ENCODE data around the gene MTUS2. TPM values are rescaled to one million over a fixed set of nuclear protein-coding genes. Genes with fewer than 3 reads are reported as not detected.

Gene MTUS2
- total RNA-seq, 3 donors from 2014 or later, result not detected

DNA sequence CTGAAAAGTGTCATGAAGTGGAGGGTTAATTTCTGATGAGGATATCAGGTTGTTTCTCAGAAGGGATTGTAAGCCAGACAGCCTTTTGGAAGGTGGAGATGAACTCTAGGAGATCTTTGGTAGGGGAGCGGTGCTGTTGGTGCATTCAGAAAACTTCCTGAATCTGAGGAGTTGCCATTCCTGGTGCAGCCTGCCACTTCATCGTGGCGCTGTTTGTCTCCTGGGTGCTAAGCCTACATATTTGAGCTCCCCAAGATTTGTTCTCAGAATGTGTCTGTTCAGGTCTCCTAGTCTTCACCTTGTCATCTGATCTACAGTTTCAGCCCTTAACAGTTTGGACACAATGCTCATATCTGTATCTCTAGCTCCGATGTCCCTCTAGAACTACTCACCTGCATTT lies 285.6 kb downstream of the MTUS2 start:
- no peak for DNase-seq
- no peak overlapping the region for H3K4me3 Mint-ChIP-seq
- no peak for ATAC-seq

DNA sequence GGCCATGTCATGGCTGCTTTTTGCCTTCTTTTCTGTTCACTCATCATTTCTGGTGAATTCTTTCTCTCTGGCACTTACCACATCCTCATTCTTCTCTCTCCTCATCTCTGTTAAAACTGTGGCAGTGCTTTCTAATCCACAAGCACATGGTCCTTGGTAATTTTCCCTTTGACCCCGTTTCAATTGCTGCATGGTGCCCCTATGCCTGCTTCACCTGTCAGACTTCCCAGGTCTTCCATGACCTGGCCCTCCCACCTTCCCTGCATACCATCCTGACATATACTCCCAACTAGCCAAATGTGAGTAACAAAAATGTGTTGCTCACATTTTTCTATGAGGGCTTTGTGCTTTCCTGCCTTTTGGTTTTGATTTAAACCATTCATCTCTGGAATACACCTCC lies 286.5 kb downstream of the MTUS2 start:
- H3K4me3 Mint-ChIP-seq, result no peak overlapping the region
- H3K36me3 Mint-ChIP-seq (ENCODE audit: insufficient read depth), result no peaks in the 10 kb centered on the region
- no peaks in the 10 kb centered on the region for H3K4me1 Mint-ChIP-seq (ENCODE audit: low read depth)
- no peaks in the 10 kb centered on the region for H3K9me3 Mint-ChIP-seq
- no peak for DNase-seq
- H3K27me3 Mint-ChIP-seq (ENCODE audit: low read depth), result no peaks in the 10 kb centered on the region
- no peak for ATAC-seq

More for the DNA sequence above, 285.6 kb downstream of the MTUS2 start:
- no peaks in the 10 kb centered on the region for H3K9me3 Mint-ChIP-seq
- peaks cover 2% of the 10 kb centered on the region for H3K4me1 Mint-ChIP-seq (ENCODE audit: low read depth)
- H3K27me3 Mint-ChIP-seq (ENCODE audit: low read depth), result no peaks in the 10 kb centered on the region
- no peaks in the 10 kb centered on the region for H3K36me3 Mint-ChIP-seq (ENCODE audit: insufficient read depth)

DNA sequence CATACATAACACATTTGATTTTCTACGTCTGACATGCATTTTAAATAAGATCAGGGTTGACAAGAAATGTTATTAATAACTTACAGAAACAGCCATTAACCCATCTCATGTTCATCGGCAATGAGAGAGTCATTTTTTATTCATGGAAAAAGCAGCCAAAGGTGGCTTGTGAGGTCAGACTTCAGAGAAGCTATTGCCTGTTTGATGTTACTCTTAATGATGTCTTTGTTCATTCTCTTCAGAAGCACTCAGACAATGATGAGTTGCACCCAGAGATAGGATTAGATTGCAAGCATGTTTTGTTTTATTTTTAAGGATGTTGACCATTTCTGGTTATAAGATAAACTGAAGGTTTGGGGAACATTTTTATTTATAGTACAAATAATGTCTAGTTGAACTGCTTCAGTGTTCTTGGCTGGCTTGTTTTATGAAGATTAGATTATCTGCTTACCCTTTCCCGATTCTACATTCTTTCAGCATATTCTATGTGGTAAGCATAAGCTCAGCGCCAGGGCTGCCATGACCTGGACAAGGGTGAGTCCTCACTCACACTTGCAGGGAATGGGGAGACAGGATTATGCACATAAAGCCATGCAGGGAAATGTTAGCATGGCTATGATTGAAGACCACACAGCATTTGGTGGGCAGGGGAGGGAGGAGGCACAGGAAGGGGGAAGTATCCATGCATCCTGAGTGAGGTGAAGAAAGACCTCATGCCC lies 288.1 kb downstream of the MTUS2 start:
- no peak for DNase-seq
- Mint-ChIP-seq H3K4me3 (no peak overlapping the region), H3K36me3 (ENCODE audit: insufficient read depth) (no peaks in the 10 kb centered on the region), H3K4me1 (ENCODE audit: low read depth) (no peaks in the 10 kb centered on the region), H3K9me3 (no peaks in the 10 kb centered on the region), H3K27me3 (ENCODE audit: low read depth) (peaks cover 7% of the 10 kb centered on the region)
- ATAC-seq, result no peak

DNA sequence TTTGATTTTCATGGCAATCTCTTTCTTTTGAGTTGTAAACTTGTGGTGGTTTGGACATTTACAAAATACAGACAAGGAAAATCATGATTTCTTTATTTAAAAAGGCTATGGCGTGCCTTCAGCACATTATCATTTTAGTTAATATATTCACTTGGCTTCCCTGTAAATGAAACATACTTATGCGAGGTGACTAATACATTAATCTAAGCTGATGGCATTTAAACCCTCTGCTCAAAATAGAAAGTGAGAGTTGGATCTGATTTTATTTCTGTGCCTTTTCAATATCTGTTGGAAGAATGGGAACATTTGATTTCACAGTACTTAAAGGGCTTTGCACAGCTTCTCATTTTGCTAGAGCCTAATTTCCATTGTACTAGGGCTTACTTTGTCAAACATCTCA lies 289.8 kb downstream of the MTUS2 start:
- ATAC-seq (no peak), DNase-seq (no peak)
- Mint-ChIP-seq H3K27me3 (ENCODE audit: low read depth) (peaks cover 7% of the 10 kb centered on the region), H3K9me3 (no peaks in the 10 kb centered on the region), H3K36me3 (ENCODE audit: insufficient read depth) (no peaks in the 10 kb centered on the region), H3K4me3 (no peak overlapping the region), H3K4me1 (ENCODE audit: low read depth) (no peaks in the 10 kb centered on the region)

DNA sequence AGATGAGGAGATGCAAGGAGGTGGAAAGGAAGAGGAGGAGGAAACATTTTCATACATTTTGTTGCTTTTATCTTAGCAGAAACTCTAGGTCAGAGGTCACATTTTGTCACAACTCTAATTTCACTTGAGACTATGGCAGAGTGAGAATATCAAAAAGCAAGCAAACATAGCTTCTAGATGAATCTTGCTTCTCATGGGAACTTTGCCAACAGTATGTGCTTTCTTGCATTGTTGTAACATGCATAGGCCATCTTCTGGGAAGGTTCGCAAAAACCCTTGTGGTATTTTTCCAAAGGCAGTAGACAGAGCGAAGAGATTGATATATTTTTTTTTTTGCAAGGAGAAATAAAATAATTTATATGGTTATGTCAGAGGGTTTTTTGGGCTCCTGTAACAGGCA lies 291.3 kb downstream of the MTUS2 start:
- ATAC-seq, result no peak
- DNase-seq, result no peak
- H3K4me1 Mint-ChIP-seq (ENCODE audit: low read depth), result no peaks in the 10 kb centered on the region
- no peak overlapping the region for H3K4me3 Mint-ChIP-seq
- peaks cover 7% of the 10 kb centered on the region for H3K27me3 Mint-ChIP-seq (ENCODE audit: low read depth)
- no peaks in the 10 kb centered on the region for H3K36me3 Mint-ChIP-seq (ENCODE audit: insufficient read depth)
- no peaks in the 10 kb centered on the region for H3K9me3 Mint-ChIP-seq

DNA sequence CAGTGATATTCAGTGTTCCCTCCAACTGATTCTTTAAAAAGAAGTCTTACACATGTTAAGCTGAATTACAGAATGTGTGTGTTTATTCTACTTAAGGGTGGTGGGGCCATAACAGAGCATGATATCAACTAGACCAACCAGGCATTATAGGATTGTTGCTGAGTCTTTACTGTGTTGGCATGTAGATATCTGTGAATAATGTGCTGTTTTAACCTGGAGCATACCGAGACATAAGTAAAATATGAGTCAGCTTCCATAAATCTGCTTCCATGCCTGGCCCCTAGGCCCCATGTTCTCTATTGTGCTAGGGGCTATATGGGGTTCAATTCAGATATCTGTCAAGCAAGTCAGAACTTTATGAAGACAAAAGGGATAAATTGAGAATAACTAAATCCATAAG lies 295.7 kb downstream of the MTUS2 start:
- no peaks in the 10 kb centered on the region for H3K9me3 Mint-ChIP-seq
- no peak overlapping the region for H3K4me3 Mint-ChIP-seq
- DNase-seq (no peak), ATAC-seq (no peak)
- no peaks in the 10 kb centered on the region for H3K36me3 Mint-ChIP-seq (ENCODE audit: insufficient read depth)
- peaks cover 7% of the 10 kb centered on the region for H3K27me3 Mint-ChIP-seq (ENCODE audit: low read depth)
- H3K4me1 Mint-ChIP-seq (ENCODE audit: low read depth), result no peaks in the 10 kb centered on the region

DNA sequence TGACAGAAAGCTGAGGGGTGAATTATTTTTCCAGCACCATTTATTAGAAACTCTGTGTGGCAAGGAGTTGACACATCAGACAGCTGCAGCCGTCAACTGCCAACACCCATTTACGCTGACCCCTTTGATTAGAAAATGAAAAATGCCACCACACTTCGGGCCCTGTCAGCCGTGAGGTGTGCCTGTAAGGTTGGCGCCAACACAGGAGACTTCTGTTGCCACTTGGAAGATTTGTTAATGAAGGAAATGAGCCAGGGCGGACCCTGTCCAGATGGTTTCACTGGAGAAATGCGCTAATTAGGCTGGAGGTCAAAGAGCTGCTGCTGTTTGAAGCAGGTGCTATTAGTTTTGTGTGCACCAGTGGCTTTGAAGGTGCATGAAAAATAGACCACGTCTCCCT lies 297.5 kb downstream of the MTUS2 start:
- no peaks in the 10 kb centered on the region for H3K36me3 Mint-ChIP-seq (ENCODE audit: insufficient read depth)
- ATAC-seq (no peak), DNase-seq (no peak)
- no peaks in the 10 kb centered on the region for H3K4me1 Mint-ChIP-seq (ENCODE audit: low read depth)
- H3K27me3 Mint-ChIP-seq (ENCODE audit: low read depth), result no peaks in the 10 kb centered on the region
- H3K9me3 Mint-ChIP-seq, result no peaks in the 10 kb centered on the region
- H3K4me3 Mint-ChIP-seq, result no peak overlapping the region

DNA sequence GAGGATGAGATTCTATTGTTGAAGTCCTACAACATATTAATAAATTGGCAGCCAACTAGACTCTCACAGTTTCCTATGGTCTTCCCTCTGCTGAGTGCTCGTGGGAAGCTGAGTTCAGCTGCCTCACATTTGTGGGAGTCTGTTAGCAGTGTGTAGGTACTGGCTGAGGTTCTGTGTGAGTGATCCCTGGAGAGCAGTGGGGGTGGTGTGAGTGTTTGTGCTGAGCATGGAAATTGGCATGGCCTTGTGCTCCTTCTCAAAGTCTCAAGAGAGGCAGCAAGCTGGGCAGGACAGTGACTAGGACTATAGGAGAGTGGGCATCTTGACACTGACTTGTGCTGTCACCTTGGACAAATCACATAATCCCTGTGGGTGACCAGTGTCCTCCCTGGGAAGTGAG lies 298.3 kb downstream of the MTUS2 start:
- ATAC-seq (no peak), DNase-seq (no peak)
- Mint-ChIP-seq H3K36me3 (ENCODE audit: insufficient read depth) (no peaks in the 10 kb centered on the region), H3K27me3 (ENCODE audit: low read depth) (no peaks in the 10 kb centered on the region), H3K4me1 (ENCODE audit: low read depth) (no peaks in the 10 kb centered on the region), H3K9me3 (no peaks in the 10 kb centered on the region), H3K4me3 (no peak overlapping the region)

DNA sequence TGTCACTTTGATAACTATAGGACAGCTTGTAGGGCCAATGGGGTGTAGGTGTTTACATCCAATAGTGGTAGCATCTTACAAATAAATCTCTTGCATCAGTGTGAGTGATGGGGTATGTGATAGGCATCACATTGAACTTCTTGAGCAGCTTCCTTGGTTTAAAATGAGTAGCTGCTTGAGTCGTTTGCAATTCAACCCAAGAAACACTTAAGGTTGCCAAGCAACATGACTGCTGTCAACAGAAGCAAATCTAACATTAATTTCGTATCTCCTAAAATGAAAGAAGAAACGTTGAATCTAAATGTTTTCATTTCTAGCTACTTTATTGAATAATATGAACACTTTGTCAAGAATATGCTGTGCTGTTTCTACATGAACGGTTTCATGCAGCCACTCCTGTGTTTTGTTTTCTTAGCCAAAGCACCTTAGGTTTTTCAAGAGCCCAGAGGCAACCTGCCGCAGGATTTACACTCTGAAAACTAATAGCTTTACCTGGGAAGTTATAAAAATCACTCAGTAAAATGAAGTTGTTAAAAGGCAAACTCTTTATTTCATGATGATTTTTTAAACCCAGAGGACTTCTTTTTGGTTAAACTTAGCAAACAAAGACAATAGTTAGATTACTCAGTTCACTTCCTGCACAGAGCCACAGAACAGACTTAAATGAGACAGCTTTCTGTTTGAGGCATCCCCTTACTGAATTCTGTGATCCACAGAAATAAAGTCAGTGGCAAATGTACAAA lies 305.2 kb downstream of the MTUS2 start:
- Mint-ChIP-seq H3K4me1 (ENCODE audit: low read depth) (peaks cover 19% of the 10 kb centered on the region), H3K27me3 (ENCODE audit: low read depth) (no peaks in the 10 kb centered on the region), H3K9me3 (no peaks in the 10 kb centered on the region), H3K4me3 (peak overlapping the region; percentile 24), H3K36me3 (ENCODE audit: insufficient read depth) (no peaks in the 10 kb centered on the region)
- peak; percentile 50 to 59 for ATAC-seq
- no peak for DNase-seq

DNA sequence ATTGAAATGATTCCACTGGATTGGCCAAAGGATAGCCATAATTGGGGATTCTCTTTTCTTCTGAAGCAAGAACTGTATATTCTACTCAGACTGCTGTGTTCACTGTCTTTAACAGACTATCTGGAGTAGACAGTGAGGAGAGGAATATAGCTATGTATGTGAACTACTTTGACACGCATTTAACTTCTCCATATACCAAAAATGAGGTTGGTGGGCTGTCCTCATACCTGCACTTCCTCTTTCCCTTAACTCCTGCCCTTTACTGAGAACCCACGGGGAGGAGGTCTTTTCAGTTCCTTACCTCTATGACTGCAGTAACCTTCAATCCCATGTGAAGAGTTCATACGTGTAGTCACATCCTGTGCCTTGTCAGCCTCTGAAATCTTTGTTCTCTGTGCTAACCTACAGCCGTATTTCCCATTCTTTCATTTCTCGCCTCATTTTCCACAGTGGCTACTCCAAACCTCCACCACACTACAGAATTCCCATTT lies 305.8 kb downstream of the MTUS2 start:
- no peaks in the 10 kb centered on the region for H3K9me3 Mint-ChIP-seq
- H3K4me3 Mint-ChIP-seq, result peak overlapping the region; percentile 29
- peaks cover 19% of the 10 kb centered on the region for H3K4me1 Mint-ChIP-seq (ENCODE audit: low read depth)
- H3K27me3 Mint-ChIP-seq (ENCODE audit: low read depth), result no peaks in the 10 kb centered on the region
- no peaks in the 10 kb centered on the region for H3K36me3 Mint-ChIP-seq (ENCODE audit: insufficient read depth)
- ATAC-seq, result peak in 1 of 2 donors; percentile 45
- DNase-seq, result no peak

DNA sequence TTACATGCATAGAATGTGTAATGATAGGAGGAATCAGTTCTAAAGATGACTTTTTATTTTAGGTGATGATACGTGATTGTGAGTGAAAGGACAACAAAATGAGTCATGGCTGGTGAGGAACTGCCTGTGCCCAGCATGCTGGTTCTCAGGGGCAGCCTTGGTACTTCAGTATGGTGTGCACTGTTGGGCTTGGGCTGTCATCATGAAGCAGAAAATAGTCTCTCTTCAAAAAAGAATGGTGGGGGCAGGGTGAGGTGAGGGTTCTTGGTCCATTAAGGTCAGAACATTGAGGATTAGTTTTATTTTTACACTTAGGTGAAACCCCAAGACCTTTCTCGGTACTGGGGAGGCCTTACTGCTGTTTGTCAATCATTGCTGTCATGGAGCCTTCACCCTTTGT lies 309.5 kb downstream of the MTUS2 start:
- Mint-ChIP-seq H3K9me3 (no peaks in the 10 kb centered on the region), H3K4me1 (ENCODE audit: low read depth) (peaks cover 18% of the 10 kb centered on the region), H3K36me3 (ENCODE audit: insufficient read depth) (no peaks in the 10 kb centered on the region), H3K4me3 (no peak overlapping the region), H3K27me3 (ENCODE audit: low read depth) (no peaks in the 10 kb centered on the region)
- ATAC-seq (no peak), DNase-seq (no peak)

DNA sequence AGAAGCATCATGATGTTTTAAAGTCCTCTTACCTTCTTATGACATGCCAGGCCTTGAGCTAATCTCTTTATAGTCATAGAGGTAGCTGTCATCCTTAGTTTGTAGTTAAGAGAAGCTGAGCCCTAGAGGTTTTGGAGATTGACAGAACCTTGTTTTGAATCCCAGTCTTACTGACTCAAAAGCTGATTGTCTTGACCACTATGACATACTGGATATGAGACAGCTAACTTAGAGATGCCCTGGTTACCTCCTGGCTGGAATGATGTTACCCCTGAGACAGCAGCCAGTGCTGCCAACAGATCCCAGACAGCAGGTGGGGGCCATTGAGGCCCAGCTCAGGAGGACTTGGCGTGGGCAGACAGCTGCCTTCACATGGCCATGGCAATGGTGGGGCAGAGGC lies 311.0 kb downstream of the MTUS2 start:
- ATAC-seq, result no peak
- no peaks in the 10 kb centered on the region for H3K27me3 Mint-ChIP-seq (ENCODE audit: low read depth)
- H3K9me3 Mint-ChIP-seq, result no peaks in the 10 kb centered on the region
- H3K36me3 Mint-ChIP-seq (ENCODE audit: insufficient read depth), result no peaks in the 10 kb centered on the region
- no peak overlapping the region for H3K4me3 Mint-ChIP-seq
- H3K4me1 Mint-ChIP-seq (ENCODE audit: low read depth), result peaks cover 8% of the 10 kb centered on the region
- DNase-seq, result no peak

DNA sequence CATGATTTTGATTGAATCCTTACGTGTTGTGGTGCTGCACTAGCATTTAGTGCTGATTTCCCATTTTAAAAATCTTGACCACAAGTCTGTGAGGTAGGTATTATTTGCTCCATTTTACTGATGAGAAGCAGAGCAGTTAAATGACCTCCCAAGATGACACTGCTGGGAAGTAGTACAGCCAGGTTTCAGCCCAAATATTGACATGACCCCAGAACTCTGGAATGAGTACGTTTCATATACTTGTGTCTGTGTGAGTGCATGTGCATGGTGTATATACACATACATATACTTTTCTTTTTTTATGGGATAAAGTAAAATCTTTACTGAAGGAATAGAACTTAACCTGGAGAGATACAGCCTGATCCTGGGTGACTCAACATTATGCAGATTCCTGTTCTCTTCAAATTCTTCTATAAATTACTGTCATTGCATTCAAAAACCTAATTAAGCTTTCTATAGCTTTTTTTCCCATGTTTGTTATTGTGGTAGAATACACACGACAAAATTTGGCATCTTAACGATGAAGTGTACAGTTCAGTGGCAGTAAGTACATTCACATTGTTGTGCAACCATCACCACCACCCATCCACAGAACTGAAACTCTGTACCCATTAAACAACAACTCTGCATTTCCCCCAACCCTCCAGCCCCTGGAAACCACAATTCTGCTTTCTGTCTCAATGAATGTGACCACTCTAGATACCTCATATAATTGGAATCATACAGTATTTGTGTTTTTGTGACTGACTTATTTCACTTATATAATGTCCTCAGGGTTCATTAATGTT lies 311.9 kb downstream of the MTUS2 start:
- Mint-ChIP-seq H3K27me3 (ENCODE audit: low read depth) (no peaks in the 10 kb centered on the region), H3K4me3 (no peak overlapping the region), H3K4me1 (ENCODE audit: low read depth) (peaks cover 3% of the 10 kb centered on the region), H3K9me3 (peaks cover 4% of the 10 kb centered on the region), H3K36me3 (ENCODE audit: insufficient read depth) (no peaks in the 10 kb centered on the region)
- no peak for DNase-seq
- no peak for ATAC-seq

DNA sequence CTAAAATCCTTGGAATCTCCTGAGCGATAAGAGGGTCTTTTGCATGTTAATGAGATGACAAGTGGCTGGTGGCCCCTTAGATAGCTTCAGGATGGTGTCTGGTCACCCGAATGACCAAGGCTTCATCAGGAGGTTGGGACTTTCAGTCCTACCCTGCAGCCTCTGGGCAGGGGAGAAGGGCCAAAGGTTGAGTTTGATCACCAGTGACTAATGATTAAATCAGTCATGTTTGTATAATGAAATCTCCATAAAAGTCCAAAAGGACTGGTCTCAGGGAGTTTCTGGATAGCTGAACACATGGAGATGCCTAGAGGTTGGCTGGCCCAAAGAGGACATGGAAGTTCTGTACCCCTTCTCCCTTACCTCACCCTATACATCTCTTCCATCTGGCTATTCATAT lies 316.2 kb downstream of the MTUS2 start:
- ATAC-seq (no peak), DNase-seq (no peak)
- Mint-ChIP-seq H3K4me1 (ENCODE audit: low read depth) (peaks cover 2% of the 10 kb centered on the region), H3K27me3 (ENCODE audit: low read depth) (peaks cover 4% of the 10 kb centered on the region), H3K4me3 (no peak overlapping the region), H3K36me3 (ENCODE audit: insufficient read depth) (no peaks in the 10 kb centered on the region), H3K9me3 (peaks cover 13% of the 10 kb centered on the region)

Data from activated T-cell treated with anti-CD3 and anti-CD28 coated beads, Interleukin-2, amount 50 U/mL, for 4 hours (primary cell).